ENCODE measurements around the gene ACBD5. TPM values are rescaled to one million over a fixed set of nuclear protein-coding genes. Genes with fewer than 3 reads are reported as not detected.

The ACBD5 gene
- polyA plus RNA-seq, 1 of the 3 experiments (the other 2 are of a cell fraction) = 12.5 TPM

- H3K9ac ChIP-seq = no peak overlapping the region
- no peak overlapping the region for H3K4me3 ChIP-seq (ENCODE audit: low read depth in 2 of 2, low read length in 1 of 2)
- H4K20me1 ChIP-seq (ENCODE audit: insufficient read depth) = no peaks in the 10 kb centered on the region
- CTCF ChIA-PET = no interaction called here
- H3K9me2 ChIP-seq = no peaks in the 10 kb centered on the region
- TF ChIP-seq FOXJ3 (CRISPR knock-in tag; IDR thresholded peaks at IDR 0.05) = no peak
- TF ChIP-seq PBX3 (IDR thresholded peaks at IDR 0.05) = no peak
- no peak for TF ChIP-seq POLR2AphosphoS5 (IDR thresholded peaks at IDR 0.05; ENCODE audit: low read depth, low read length)
- TF ChIP-seq RXRA (IDR thresholded peaks at IDR 0.05; ENCODE audit: borderline replicate concordance, low read depth) = no peak
- no peaks in the 10 kb centered on the region for H3K9me3 ChIP-seq
- H2AFZ ChIP-seq (ENCODE audit: low read depth) = no peak overlapping the region
- POLR2A ChIA-PET = no interaction called here
- DNase-seq = no peak
- H3F3A ChIP-seq (replicated peaks; ENCODE audit: insufficient read depth) = no peaks in the 10 kb centered on the region
- no peaks in the 10 kb centered on the region; the same call in 1 of the 2 replicates for H3K27me3 ChIP-seq (ENCODE audit: insufficient read depth)
- WGBS (ENCODE audit: low lambda C conversion rate) = 87% methylated on average over 46 of the region's 63 CpGs
- no peak overlapping the region for H3K27ac ChIP-seq (ENCODE audit: low read depth in 2 of 2, low read length in 1 of 2)
- H3K4me1 ChIP-seq (ENCODE audit: control insufficient read depth in 1 of 2, insufficient read depth in 2 of 2, low read depth in 1 of 2, low read length in 1 of 2) = no peaks in the 10 kb centered on the region
- no peaks in the 10 kb centered on the region for H3K36me3 ChIP-seq (replicated peaks in 1 of 2; ENCODE audit: control insufficient read depth in 1 of 2, insufficient read depth in 2 of 2, low read length in 1 of 2)
- H3K4me2 ChIP-seq = no peak overlapping the region
- no peaks in the 10 kb centered on the region for H3K79me2 ChIP-seq (ENCODE audit: insufficient read depth)
Measured at GRCh38 chr10:27252267-27253000, 11.8 kb upstream of the ACBD5 start.

GRCh38 chr10:27251554-27251953 lies 11.0 kb upstream of the ACBD5 start:
- ChIA-PET POLR2A (no interaction called here), CTCF (no interaction called here)
- H3K9me2 ChIP-seq = no peaks in the 10 kb centered on the region
- H3F3A ChIP-seq (replicated peaks; ENCODE audit: insufficient read depth) = no peaks in the 10 kb centered on the region
- no peaks in the 10 kb centered on the region for H3K27me3 ChIP-seq (ENCODE audit: insufficient read depth)
- no peak overlapping the region for H3K27ac ChIP-seq (ENCODE audit: low read depth in 2 of 2, low read length in 1 of 2)
- no peaks in the 10 kb centered on the region for H3K4me1 ChIP-seq (ENCODE audit: control insufficient read depth in 1 of 2, insufficient read depth in 2 of 2, low read depth in 1 of 2, low read length in 1 of 2)
- no peaks in the 10 kb centered on the region for H4K20me1 ChIP-seq (ENCODE audit: insufficient read depth)
- no peaks in the 10 kb centered on the region for H3K9me3 ChIP-seq
- no peak for DNase-seq
- H3K4me3 ChIP-seq (ENCODE audit: low read depth in 2 of 2, low read length in 1 of 2) = no peak overlapping the region
- H3K4me2 ChIP-seq = no peak overlapping the region
- WGBS (ENCODE audit: low lambda C conversion rate) = 94% methylated on average over 10 of the region's 14 CpGs
- H3K9ac ChIP-seq = no peak overlapping the region
- H3K36me3 ChIP-seq (replicated peaks in 1 of 2; ENCODE audit: control insufficient read depth in 1 of 2, insufficient read depth in 2 of 2, low read length in 1 of 2) = no peaks in the 10 kb centered on the region
- H3K79me2 ChIP-seq (ENCODE audit: insufficient read depth) = no peaks in the 10 kb centered on the region
- TF ChIP-seq MXI1 (IDR thresholded peaks at IDR 0.05; ENCODE audit: low read depth, low read length) (no peak), CTCF (IDR thresholded peaks at IDR 0.05) (no peak), GABPA (IDR thresholded peaks at IDR 0.05; ENCODE audit: low read depth) (no peak), FOSL2 (IDR thresholded peaks at IDR 0.05; ENCODE audit: borderline replicate concordance, low read depth) (no peak), FOXM1 (IDR thresholded peaks at IDR 0.05; ENCODE audit: low read depth) (no peak), EP300 (IDR thresholded peaks at IDR 0.05; ENCODE audit: borderline replicate concordance in 1 of 2, low read depth in 1 of 2, low read length in 1 of 2) (no peak), ZBTB33 (IDR thresholded peaks at IDR 0.05; ENCODE audit: borderline replicate concordance, low read depth) (no peak), PBX3 (IDR thresholded peaks at IDR 0.05) (no peak), TAF1 (IDR thresholded peaks at IDR 0.05; ENCODE audit: borderline replicate concordance, low read depth, low read length) (no peak)
- no peak overlapping the region for H2AFZ ChIP-seq (ENCODE audit: low read depth)
